Stimulated activated CD8-positive, alpha-beta memory T cell treated with anti-CD3 and anti-CD28 coated beads, Interleukin-15, amount 100 ng/mL, for 48 hours (primary cell): Measurements from ENCODE around the gene MYO5A.
"Not testable (repeated sequence)": the region's sequence is repeated elsewhere in the genome, so short reads cannot be mapped to it uniquely, and the experiment has no call there.

Experiments used
- DNase-seq, 2 donors: peaks; one replicate each; pipeline ENCODE4 v3.0.0-alpha.2; 2020; ENCODE audit warnings: low read depth in 2 of 2

The MYO5A gene

GRCh38 chr15:52463638-52464037 lies 65.0 kb downstream of the MYO5A start:
- DNase-seq, result no peak

DNA sequence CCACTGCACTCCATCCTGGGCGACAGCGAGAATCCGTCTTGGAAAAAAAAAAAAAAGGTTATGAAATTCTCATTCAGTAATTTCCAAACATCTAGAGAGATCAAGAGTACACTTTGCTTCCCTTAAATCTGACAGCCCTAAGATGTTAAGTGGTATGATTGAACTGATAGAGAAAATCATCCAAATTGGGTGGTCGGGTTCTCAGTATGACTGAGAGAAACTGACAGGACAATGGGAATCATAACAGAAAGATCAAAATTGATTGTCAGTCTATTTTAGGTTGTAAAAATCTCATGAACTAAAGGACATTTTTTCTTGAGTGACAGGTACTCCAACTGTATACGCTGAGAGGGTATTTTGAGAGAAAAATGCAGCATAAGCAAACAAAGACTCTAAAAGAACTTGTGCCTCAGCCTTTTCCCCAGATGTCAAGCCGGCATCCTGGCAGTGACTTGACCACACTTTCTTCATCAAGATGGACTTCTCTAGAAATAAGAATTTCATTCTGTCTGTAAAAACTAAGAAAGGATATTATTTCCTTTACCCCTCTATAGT lies 65.8 kb downstream of the MYO5A start:
- DNase-seq, result no peak

- DNase-seq, result not testable (repeated sequence)
These were observed 69.0 kb downstream of the MYO5A start for GRCh38 chr15:52459701-52460100.

GRCh38 chr15:52459265-52459664 lies 69.4 kb downstream of the MYO5A start:
- DNase-seq, result not testable (repeated sequence)

DNA sequence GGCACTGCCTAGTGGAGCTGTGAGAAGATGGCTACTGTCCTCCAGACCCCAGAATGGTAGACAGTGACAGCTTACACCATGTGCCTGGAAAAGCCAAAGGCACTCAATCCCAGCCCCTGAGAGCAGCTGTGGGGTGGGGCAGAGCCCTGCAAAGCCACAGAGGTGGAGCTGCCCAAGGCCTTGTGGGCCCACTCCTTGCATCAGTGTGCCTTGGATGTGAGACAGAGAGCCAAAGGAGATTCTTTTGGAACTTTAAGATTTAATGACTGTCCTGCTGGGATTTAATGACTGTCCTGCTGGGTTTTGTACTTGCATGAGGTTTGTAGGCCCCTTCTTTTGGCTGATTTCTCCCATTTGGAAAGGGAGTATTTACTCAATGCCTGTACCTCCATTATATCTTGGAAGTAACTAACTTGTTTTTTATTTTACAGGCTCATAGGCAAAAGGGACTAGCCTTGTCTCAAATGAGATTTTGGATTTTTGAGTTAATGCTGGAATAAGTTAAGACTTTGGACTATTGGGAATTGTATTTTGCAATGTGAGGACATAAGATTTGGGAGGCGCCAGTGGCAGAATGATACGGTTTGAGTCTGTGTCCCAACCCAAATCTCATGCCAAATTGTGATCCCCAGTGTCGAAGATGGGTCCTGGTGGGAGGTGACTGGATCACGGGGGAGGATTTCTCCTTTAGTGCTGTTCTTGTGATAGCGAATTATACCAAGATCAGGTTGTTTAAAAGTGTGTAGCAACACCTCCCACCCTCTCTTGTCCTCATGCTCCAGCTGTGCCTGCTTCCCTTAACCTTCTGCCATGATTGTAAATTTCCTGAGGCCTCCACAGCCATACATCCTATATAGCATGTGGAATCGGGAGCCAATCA lies 80.4 kb downstream of the MYO5A start:
- DNase-seq, result no peak

- DNase-seq, result no peak
These were observed 82.7 kb downstream of the MYO5A start for GRCh38 chr15:52445954-52446353.

- no peak for DNase-seq
These were observed 83.1 kb downstream of the MYO5A start for GRCh38 chr15:52445553-52445952.

- not testable (repeated sequence) for DNase-seq
These were observed 85.5 kb downstream of the MYO5A start for GRCh38 chr15:52443205-52443604.

DNA sequence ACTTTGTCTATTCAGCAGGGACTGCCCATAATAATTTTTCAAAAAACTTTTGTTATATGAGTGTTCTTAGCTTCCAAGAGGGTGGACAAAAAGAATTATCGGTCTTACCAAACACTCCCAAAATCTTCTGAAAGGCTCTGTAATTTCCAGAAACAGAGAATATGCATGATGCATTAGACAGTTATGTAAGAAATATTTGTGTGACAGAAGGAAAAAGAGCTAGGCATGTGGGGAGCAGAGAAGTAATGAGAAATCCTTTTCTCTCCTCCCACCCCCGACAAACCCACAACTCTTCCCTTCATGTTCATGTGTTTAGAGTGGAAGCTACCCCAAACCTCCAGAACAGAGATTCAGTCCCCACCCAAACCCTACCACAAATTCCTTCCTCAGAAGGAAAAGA lies 86.8 kb downstream of the MYO5A start:
- DNase-seq, result no peak

- DNase-seq, result no peak
These were observed 87.7 kb downstream of the MYO5A start for GRCh38 chr15:52440946-52441345.

DNA sequence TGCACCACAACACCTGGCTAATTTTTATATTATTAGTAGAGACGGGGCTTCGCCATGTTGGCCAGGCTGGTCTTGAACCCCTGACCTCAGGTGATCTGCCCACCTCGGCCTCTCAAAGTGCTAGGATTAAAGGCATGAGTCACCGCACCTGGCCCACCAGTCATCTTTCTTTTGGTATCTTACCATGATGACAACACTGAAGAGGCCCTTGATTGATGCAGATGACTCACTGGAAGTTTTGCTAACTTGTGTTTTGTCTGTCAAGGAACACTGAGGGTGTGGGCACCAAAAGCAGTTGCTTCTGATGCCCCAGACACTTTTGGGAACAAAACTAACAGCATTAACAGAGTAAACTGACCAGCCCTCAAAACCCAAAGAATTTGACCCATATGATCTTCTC lies 88.3 kb downstream of the MYO5A start:
- peak in 1 of 2 donors; percentile 18 for DNase-seq

GRCh38 chr15:52439470-52439869 lies 89.2 kb downstream of the MYO5A start:
- no peak for DNase-seq

DNA sequence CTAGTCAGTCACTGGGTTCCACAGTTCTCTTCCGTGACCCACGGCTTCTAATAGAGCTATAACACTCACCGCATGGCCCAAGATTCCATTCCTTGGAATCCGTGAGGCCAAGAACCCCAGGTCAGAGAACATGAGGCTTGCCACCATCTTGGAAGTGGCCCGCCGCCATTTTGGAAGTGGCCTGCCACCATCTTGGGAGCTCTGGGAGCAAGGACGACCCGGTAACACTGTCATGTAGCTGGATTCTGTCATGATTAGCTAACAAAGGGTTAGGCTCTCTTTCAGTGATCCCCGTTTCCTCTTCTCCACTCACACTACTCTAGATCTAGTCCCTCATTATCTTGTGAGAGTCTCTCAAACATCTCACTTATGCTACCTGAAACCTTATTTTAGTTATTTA lies 89.6 kb downstream of the MYO5A start:
- DNase-seq, result not testable (repeated sequence)

GRCh38 chr15:52438047-52438446 lies 90.6 kb downstream of the MYO5A start:
- no peak for DNase-seq

DNA sequence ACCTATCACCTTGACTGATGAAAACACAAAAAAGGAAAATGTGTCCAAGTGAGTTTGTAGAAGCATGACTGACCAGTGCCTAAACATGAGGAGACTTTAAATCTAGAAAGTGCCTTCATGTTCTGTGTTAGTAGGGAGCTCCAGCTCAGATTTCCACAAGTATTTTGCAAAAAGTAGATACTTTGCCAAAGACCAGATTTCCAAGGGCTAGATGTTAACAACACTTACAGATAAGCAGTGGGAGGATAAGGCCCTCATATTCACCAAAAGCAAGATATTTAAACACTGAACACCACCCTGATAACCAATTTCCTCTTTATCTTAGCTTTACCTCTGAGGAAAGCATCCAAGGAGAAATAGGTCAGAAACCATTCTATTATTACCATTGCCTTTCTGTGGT lies 91.0 kb downstream of the MYO5A start:
- DNase-seq, result no peak

DNA sequence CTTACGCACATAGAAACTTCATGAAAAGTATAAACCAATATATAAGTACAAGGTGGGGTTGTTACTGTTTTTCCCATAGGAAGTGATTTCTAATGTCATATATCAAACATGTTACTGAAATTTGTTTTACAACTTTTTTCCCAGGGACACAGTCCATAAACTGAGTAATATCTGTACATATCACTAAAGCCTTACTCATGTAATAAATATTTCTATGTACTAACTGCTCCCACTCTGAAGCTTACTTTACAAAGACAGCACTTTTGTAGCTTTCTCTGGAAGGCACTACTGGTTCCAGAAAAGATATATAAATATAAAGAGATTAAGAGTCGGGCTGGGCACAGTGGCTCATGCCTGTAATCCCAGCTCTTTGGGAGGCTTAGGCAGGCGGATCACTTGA lies 91.7 kb downstream of the MYO5A start:
- DNase-seq, result no peak

GRCh38 chr15:52434885-52435284 lies 93.8 kb downstream of the MYO5A start:
- no peak for DNase-seq

GRCh38 chr15:52428297-52428696 lies 100.4 kb downstream of the MYO5A start:
- DNase-seq, result no peak

GRCh38 chr15:52427804-52428203 lies 100.9 kb downstream of the MYO5A start:
- no peak for DNase-seq

DNA sequence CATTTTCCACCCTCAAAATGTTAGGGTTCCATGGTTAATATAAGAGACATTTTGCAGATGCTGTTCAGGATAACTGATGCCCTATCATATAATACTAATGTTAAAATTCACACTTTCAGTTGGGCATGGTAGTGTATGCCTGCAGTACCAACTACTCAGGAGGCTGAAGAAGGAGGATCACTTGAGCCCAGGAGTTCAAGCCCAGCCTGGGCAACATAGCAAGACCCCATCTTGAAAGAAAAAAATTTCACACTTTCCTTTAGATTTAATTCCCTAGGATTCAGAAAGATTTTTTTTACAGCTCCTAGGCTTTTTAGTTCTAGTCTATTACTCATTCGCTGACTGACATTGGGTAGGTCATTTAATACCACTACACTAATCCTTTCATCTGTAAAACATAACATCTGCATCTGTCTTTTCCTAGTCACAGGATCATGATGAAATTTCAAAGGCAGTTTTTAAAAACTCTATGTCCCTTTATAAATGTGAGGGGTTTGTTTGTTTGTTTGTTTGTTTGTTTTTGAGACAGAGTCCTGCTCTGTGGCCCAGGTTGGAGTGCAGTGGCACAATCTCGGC lies 103.7 kb downstream of the MYO5A start:
- no peak for DNase-seq

GRCh38 chr15:52423852-52424251 lies 104.8 kb downstream of the MYO5A start:
- DNase-seq, result no peak

DNA sequence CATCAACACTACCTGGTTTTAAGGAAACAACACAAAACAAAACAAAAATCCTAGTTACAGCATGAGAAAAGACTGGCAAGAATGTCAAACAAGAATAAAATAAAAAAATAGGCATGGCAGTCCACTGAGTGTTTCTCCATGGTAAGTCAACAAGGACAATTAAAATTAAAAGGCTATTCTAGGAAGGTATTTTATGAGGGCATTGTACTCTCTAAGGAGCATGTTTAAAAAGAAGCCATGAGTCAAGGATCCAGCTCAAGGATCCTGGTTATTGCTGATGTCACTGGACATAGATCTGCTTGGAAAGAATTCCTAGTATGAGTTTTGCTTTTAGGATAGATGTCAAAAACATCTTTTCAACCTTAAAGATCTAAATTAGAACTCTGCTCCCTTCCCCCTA lies 106.7 kb downstream of the MYO5A start:
- DNase-seq, result no peak

- no peak for DNase-seq
These were observed 107.7 kb downstream of the MYO5A start for GRCh38 chr15:52421029-52421428.
